ENCODE measurements around the gene COL21A1.
A peak's percentile ranks its signal among the peaks of the same experiment; 100 is the strongest.

The COL21A1 gene

GRCh38 chr6:56102216-56102615 is 145.2 kb downstream of the COL21A1 start:
- no peak for DNase-seq

DNA sequence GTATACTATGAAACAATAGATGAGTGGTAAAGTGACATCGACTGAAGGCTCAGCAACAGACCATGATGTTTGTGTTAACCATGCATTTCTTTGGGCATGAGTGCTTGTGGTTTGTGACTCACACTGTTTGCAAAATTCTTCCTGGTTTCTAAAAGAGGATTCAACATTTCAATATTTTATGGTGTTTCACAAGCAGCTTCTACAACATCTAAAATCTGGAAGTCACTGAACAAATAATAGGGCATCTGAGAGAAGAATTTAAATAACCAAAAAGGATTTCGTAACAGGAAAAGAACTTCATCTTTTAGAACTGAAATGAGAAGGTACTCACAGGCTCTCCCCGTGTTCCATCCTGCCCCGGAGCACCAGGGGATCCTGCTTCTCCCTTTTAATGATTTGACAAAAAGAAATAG is 146.2 kb downstream of the COL21A1 start:
- peak; percentile 94 for DNase-seq

- no peak for DNase-seq
Observed at GRCh38 chr6:56096946-56097621, 150.3 kb downstream of the COL21A1 start.

DNA sequence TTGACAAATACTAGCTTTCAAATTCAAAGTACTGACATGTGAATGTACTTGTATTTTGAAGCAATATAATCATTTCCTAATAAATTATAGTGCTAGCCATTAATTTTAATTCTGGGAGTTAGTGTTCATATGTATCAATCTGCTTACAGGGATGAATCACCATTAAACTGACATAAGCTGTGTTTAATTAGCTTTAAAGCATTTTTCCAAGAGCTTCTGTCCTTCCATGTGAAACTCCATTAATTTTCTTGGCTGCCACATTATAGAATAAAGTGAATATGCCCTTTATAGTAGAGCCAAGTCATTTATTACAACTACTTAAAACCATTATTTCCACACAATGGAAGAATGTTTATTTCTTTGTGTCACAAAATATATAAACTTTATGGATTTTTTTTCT is 150.8 kb downstream of the COL21A1 start:
- DNase-seq, result no peak

- no peak for DNase-seq
Observed at GRCh38 chr6:56093776-56094175, 153.6 kb downstream of the COL21A1 start.

DNA sequence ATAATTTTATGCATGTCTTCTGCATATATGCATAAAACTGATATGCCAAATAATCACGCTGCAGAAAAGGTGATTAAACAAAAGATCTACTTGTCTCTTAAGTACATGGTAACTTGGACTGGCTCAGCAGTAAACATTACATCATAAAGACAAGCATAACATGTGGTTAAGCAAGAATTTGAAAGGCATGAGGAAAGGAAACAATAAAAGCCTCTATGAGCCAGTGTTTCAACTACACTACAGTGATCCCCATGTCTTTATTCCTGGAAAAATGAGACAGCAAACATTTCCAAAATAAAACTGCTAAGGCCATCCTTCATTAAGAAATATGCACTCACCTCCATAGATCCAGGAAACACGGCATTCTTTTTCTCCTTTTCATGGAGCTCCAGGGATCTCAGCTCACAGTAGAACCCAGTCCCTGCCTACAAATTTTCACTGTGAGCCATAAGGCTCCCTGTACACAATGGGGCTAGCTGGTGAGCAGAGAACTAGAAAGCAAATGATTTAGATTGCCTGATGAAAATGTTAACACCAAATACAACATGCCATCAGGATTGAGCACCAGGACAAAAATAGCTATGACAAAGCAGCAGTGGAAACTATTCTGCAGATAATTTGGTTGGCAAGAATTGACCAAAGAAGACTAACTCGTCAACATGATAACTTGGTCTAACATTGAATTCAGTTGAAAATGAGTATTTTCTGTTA is 156.1 kb downstream of the COL21A1 start:
- peak; percentile 98 for DNase-seq

GRCh38 chr6:56088641-56089040 is 158.7 kb downstream of the COL21A1 start:
- no peak for DNase-seq

DNA sequence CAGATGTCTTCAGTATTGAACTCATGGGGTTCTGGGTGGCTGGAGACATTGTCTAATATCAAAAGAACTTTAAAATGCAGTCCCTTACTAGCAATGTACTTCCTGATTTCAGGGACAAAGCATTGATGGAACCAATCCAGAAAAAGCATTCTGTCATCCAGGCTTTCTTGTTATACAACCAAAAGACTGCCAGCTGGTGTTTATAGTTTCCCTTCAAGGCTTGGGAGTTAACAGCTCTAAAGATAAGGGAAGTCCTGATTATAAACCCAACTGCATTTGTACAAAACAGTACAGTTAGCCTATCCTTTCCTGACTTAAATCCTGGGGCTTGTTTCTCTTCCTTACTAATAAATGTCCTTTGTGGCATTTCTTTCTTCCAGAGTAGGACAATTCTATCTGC is 160.0 kb downstream of the COL21A1 start:
- peak; percentile 2 for DNase-seq

- peak; percentile 42 for DNase-seq
Observed at GRCh38 chr6:56079751-56080540, 167.4 kb downstream of the COL21A1 start.

- DNase-seq, result no peak
Observed at GRCh38 chr6:56076033-56076432, 171.3 kb downstream of the COL21A1 start.

GRCh38 chr6:56073761-56074160 is 173.6 kb downstream of the COL21A1 start:
- DNase-seq, result no peak

DNA sequence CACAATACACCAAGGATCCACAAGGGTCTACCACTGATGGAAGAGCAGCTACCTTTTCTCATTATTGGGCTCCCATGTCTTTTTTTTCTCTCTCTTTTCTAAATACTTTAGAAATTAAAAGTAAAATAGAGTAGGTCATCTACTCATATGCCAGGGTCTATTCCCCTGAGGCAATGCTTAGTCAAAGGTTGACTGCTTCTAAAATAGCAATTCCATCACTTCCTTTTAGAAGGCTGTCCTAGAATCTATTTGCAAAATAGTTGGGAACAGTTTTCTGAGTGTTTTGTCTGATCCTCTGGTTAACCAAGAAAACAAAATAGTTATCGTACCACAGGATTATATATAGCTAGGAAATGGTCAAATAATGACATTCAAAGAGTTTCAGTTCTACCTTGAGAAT is 174.1 kb downstream of the COL21A1 start:
- DNase-seq, result no peak

DNA sequence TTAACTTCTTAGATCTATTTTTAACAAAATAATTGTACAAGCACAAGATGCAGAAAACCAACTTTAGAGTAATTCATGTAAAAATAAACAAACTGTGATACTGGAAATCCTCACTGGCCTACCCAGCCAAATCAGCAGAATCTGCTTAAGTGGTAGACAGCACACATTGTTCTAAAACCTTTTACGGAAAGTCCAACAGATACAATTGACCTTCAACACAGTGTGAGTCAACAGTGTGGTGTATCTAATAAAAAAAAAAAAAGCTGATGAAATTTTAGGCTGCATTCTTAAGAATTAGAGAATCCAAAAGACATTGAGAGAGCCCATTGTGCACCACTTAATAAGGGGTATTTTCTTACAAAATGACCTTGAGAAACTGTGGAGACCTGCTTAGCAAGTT is 174.5 kb downstream of the COL21A1 start:
- DNase-seq, result no peak

GRCh38 chr6:56065408-56065807 is 182.0 kb downstream of the COL21A1 start:
- DNase-seq, result no peak

- DNase-seq, result no peak
Observed at GRCh38 chr6:56062836-56063235, 184.5 kb downstream of the COL21A1 start.

GRCh38 chr6:56058636-56059035 is 188.7 kb downstream of the COL21A1 start:
- DNase-seq, result no peak

- DNase-seq, result no peak
Observed at GRCh38 chr6:56055081-56055704, 192.2 kb downstream of the COL21A1 start.

GRCh38 chr6:56051202-56051598 is 196.2 kb downstream of the COL21A1 start:
- DNase-seq, result no peak

- DNase-seq, result no peak
Observed at GRCh38 chr6:56050530-56051201, 196.7 kb downstream of the COL21A1 start.

GRCh38 chr6:56048601-56049000 is 198.8 kb downstream of the COL21A1 start:
- no peak for DNase-seq

GRCh38 chr6:56047931-56048540 is 199.3 kb downstream of the COL21A1 start:
- DNase-seq, result no peak

DNA sequence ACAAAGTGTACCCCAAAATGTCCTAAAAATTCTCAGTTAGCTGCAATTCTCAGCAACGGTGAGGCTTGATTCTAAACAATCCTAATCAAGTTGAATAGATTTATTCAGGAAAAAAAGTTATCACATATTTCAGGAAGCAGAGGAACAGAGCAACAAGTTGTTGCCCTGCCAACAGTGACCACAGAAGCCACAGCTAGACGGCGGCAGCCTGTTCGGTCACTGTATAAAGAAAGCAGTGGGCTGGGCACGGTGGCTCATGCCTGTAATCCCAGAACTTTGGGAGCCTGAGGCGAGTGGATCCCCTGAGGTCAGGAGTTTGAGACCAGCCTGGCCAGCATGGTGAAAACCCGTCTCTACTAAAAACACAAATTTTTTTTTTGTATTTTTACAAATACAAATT is 200.8 kb downstream of the COL21A1 start:
- DNase-seq, result peak; percentile 21

Measured in kidney glomerular epithelial cell (primary cell).